Trophoblast cell (in vitro differentiated cells and primary cell): ENCODE results near the gene TSPYL4.

Experiments
- DNase-seq, 2 donors: peaks; one replicate each; pipeline ENCODE4 v3.0.0-alpha.2; 2016
- H2AFZ ChIP-seq: 2 replicates; pipeline ENCODE4 v1.6.1; 2013; ENCODE audit warnings: low read length, moderate library complexity, mild to moderate bottlenecking; ENCODE audit not compliant: insufficient read depth, poor library complexity
- H2AK5ac ChIP-seq: 2 replicates; pipeline ENCODE4 v1.6.1; 2013; ENCODE audit warnings: mild to moderate bottlenecking, low read length
- H2BK120ac ChIP-seq: 2 replicates; pipeline ENCODE4 v1.6.1; 2013; ENCODE audit warnings: low read length, mild to moderate bottlenecking, moderate library complexity; ENCODE audit not compliant: insufficient read depth, poor library complexity
- H2BK12ac ChIP-seq: 2 replicates; pipeline ENCODE4 v1.6.1; 2013; ENCODE audit warnings: mild to moderate bottlenecking, low read length, moderate library complexity
- H2BK5ac ChIP-seq: 2 replicates; pipeline ENCODE4 v1.6.1; 2013; ENCODE audit warnings: low read length, low read depth, moderate library complexity, mild to moderate bottlenecking; ENCODE audit not compliant: poor library complexity
- H3K14ac ChIP-seq: 2 replicates; pipeline ENCODE4 v1.6.1; 2013; ENCODE audit warnings: mild to moderate bottlenecking, low read length
- H3K18ac ChIP-seq: 2 replicates; pipeline ENCODE4 v1.6.1; 2013; ENCODE audit warnings: mild to moderate bottlenecking, low read length
- H3K23ac ChIP-seq: 2 replicates; pipeline ENCODE4 v1.6.1; 2013; ENCODE audit warnings: low read length
- H3K27ac ChIP-seq: 2 replicates; pipeline ENCODE4 v1.5.1; 2013; ENCODE audit warnings: low read depth, mild to moderate bottlenecking, inconsistent platforms, low read length, moderate library complexity
- H3K27me3 ChIP-seq: 2 replicates; pipeline ENCODE4 v1.6.1; 2013; ENCODE audit warnings: inconsistent platforms, mild to moderate bottlenecking, low read length, moderate library complexity; ENCODE audit not compliant: insufficient read depth
- H3K36me3 ChIP-seq, 2 experiments: 1 replicate in 1 of 2; 2 replicates in 1 of 2; pipeline ENCODE4 v1.6.1; 2013; ENCODE audit warnings: low read length in 2 of 2, mild to moderate bottlenecking in 2 of 2, moderate library complexity in 1 of 2; ENCODE audit not compliant: insufficient read depth in 2 of 2, control insufficient read depth in 1 of 2
- H3K4ac ChIP-seq: 2 replicates; pipeline ENCODE4 v1.6.1; 2013; ENCODE audit warnings: low read depth, mild to moderate bottlenecking, low read length, moderate library complexity
- H3K4me1 ChIP-seq, 2 experiments: 1 replicate in 1 of 2; 2 replicates in 1 of 2; pipeline ENCODE4 v1.6.1; 2013; ENCODE audit warnings: low read length in 2 of 2, mild to moderate bottlenecking in 2 of 2, moderate library complexity in 1 of 2; ENCODE audit not compliant: insufficient read depth in 2 of 2, control insufficient read depth in 1 of 2
- H3K4me2 ChIP-seq: 2 replicates; pipeline ENCODE4 v1.6.1; 2013; ENCODE audit warnings: inconsistent platforms, mild to moderate bottlenecking, low read length, moderate library complexity
- H3K4me3 ChIP-seq: 2 replicates; pipeline ENCODE4 v1.5.1; 2013; ENCODE audit warnings: mild to moderate bottlenecking, low read depth, low read length, inconsistent platforms
- H3K79me1 ChIP-seq: one replicate; pipeline ENCODE4 v1.6.1; 2013; ENCODE audit warnings: low read length
- H3K79me2 ChIP-seq: 2 replicates; pipeline ENCODE4 v1.6.1; 2013; ENCODE audit warnings: low read length, mild to moderate bottlenecking; ENCODE audit not compliant: control insufficient read depth, insufficient read depth, poor library complexity
- H3K9ac ChIP-seq: 2 replicates; pipeline ENCODE4 v1.6.1; 2013; ENCODE audit warnings: mild to moderate bottlenecking, low read length
- H3K9me3 ChIP-seq: 2 replicates; pipeline ENCODE4 v1.6.1; 2013; ENCODE audit warnings: low read depth, mild to moderate bottlenecking, control low read depth, inconsistent platforms, low read length; ENCODE audit not compliant: insufficient read depth
- H4K12ac ChIP-seq: 2 replicates; pipeline ENCODE4 v1.6.1; 2013; ENCODE audit warnings: low read depth, mild to moderate bottlenecking, low read length, moderate library complexity
- H4K8ac ChIP-seq: 2 replicates; pipeline ENCODE4 v1.6.1; 2013; ENCODE audit warnings: low read depth, mild to moderate bottlenecking, low read length, moderate library complexity
- H4K91ac ChIP-seq: one replicate; pipeline ENCODE4 v1.6.1; 2013; ENCODE audit warnings: low read depth, mild to moderate bottlenecking, low read length, moderate library complexity
- WGBS: extraction: QIAGEN DNeasy Blood & Tissue Kit; methylation state at CpG from one replicate; pipeline ENCODE4 v1.1.7; 2013; ENCODE audit warnings: missing lambda C conversion rate; ENCODE audit not compliant: insufficient read length, insufficient coverage; ENCODE audit errors: extremely low coverage; 5-methylcytosine and 5-hydroxymethylcytosine counted together

TSPYL4 gene

DNA sequence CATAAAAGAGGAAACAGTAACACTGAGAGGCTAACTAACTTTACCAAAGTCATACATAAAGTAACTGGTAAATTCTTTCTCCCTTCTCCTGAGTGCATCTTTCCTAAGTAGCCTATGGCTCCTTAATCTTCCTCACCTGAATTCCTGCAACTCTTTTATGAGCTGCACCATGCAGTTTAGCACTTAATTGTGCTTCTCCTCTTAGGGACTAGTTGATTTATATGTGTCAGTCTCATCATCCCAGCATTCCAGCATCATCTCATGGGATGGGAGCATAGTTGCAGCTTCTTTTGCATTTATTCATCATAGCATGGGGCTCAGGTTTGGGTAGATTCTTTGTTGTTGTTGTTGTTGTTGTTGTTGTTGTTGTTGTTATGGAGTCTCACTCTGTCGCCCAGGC is 29.3 kb upstream of the TSPYL4 start:
- Histone ChIP-seq H3K27me3 (no peaks in the 10 kb centered on the region), H2BK120ac (no peak overlapping the region), H4K12ac (no peak overlapping the region), H3K36me3 (peaks cover 0 to 3% of the 10 kb centered on the region in 2 experiments), H3K4me3 (no peak overlapping the region), H2BK5ac (no peak overlapping the region), H3K27ac (no peak overlapping the region), H3K79me1 (peaks cover 7% of the 10 kb centered on the region), H3K9ac (no peak overlapping the region), H4K8ac (no peak overlapping the region), H3K23ac (no peak overlapping the region), H2AK5ac (no peak overlapping the region), H2BK12ac (no peak overlapping the region), H2AFZ (no peak overlapping the region), H3K4me1 (peaks cover 7% of the 10 kb centered on the region in 2 experiments), H3K4me2 (no peak overlapping the region), H3K14ac (no peak overlapping the region), H3K79me2 (peaks cover 14% of the 10 kb centered on the region), H4K91ac (no peak overlapping the region), H3K18ac (no peak overlapping the region), H3K4ac (no peak overlapping the region), H3K9me3 (no peaks in the 10 kb centered on the region)
- no peak for DNase-seq
- WGBS, result no CpG with 5 or more reads among the region's 1 CpG

DNA sequence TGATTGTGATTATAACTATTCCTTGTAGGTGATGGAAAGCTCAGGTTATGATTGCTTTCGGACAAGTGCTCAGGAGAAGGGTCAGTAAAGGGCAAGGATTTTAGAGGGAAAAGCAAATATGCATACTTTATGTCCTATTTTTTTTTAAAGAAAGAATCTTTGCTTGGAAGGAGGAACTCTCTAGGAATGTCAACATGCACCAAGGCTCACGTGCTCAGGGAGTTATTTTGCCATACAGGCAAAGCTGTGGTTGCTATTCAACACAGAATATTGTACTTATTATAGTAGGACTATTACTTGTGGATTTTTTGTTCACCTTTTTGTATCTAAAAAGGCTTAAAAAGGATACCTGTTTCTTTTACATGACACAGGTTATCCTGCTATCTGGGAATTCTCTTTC is 28.8 kb upstream of the TSPYL4 start:
- WGBS, result no CpG with 5 or more reads among the region's 2 CpGs
- Histone ChIP-seq H4K12ac (no peak overlapping the region), H3K4ac (no peak overlapping the region), H4K91ac (no peak overlapping the region), H2BK12ac (no peak overlapping the region), H3K9ac (no peak overlapping the region), H2AK5ac (no peak overlapping the region), H2BK120ac (no peak overlapping the region), H3K9me3 (no peaks in the 10 kb centered on the region), H3K79me2 (peaks cover 14% of the 10 kb centered on the region), H3K36me3 (peaks cover 0 to 7% of the 10 kb centered on the region in 2 experiments), H4K8ac (no peak overlapping the region), H3K79me1 (peaks cover 7% of the 10 kb centered on the region), H3K23ac (no peak overlapping the region), H3K14ac (no peak overlapping the region), H3K4me2 (no peak overlapping the region), H3K27ac (no peak overlapping the region), H2BK5ac (no peak overlapping the region), H2AFZ (no peak overlapping the region), H3K4me1 (peaks cover 12% of the 10 kb centered on the region in 2 experiments), H3K18ac (no peak overlapping the region), H3K27me3 (no peaks in the 10 kb centered on the region), H3K4me3 (no peak overlapping the region)
- no peak for DNase-seq

DNA sequence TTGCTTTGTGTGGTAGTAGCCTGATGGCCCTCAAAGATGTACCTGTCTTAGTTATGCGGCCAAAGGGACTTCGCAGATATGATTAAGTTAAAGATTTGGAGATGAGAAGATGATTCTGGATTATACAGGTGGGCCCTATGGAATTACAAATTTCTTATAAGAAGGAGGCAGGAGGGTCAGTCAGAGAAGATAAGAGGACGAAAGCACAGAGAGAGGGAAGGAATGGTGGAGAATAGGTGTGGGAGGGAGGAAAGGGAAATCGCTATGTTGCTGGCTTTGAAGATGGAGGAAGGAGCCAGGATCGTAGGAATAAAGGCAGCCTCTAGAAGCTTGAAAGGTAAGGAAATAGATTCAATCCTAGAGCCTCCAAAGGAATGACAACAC is 27.1 kb upstream of the TSPYL4 start:
- no peak overlapping the region for H4K12ac ChIP-seq
- no peak for DNase-seq
- H2BK5ac ChIP-seq, result no peak overlapping the region
- no peak overlapping the region for H3K23ac ChIP-seq
- H3K27me3 ChIP-seq, result no peaks in the 10 kb centered on the region
- no peak overlapping the region for H3K4me3 ChIP-seq
- H2BK12ac ChIP-seq, result no peak overlapping the region
- H4K91ac ChIP-seq, result no peak overlapping the region
- H3K18ac ChIP-seq, result no peak overlapping the region
- H3K27ac ChIP-seq, result no peak overlapping the region
- WGBS, result 100% methylated on average over 3 of the region's 5 CpGs
- H3K79me2 ChIP-seq, result peaks cover 15% of the 10 kb centered on the region
- H3K9ac ChIP-seq, result no peak overlapping the region
- H3K4me2 ChIP-seq, result no peak overlapping the region
- H3K9me3 ChIP-seq, result no peaks in the 10 kb centered on the region
- H3K14ac ChIP-seq, result no peak overlapping the region
- no peak overlapping the region for H2BK120ac ChIP-seq
- H4K8ac ChIP-seq, result no peak overlapping the region
- H2AK5ac ChIP-seq, result no peak overlapping the region
- peaks cover 12 to 14% of the 10 kb centered on the region in 2 experiments for H3K4me1 ChIP-seq
- peaks cover 7% of the 10 kb centered on the region for H3K79me1 ChIP-seq
- H2AFZ ChIP-seq, result no peak overlapping the region
- peaks cover 0 to 7% of the 10 kb centered on the region in 2 experiments for H3K36me3 ChIP-seq
- H3K4ac ChIP-seq, result no peak overlapping the region

DNA sequence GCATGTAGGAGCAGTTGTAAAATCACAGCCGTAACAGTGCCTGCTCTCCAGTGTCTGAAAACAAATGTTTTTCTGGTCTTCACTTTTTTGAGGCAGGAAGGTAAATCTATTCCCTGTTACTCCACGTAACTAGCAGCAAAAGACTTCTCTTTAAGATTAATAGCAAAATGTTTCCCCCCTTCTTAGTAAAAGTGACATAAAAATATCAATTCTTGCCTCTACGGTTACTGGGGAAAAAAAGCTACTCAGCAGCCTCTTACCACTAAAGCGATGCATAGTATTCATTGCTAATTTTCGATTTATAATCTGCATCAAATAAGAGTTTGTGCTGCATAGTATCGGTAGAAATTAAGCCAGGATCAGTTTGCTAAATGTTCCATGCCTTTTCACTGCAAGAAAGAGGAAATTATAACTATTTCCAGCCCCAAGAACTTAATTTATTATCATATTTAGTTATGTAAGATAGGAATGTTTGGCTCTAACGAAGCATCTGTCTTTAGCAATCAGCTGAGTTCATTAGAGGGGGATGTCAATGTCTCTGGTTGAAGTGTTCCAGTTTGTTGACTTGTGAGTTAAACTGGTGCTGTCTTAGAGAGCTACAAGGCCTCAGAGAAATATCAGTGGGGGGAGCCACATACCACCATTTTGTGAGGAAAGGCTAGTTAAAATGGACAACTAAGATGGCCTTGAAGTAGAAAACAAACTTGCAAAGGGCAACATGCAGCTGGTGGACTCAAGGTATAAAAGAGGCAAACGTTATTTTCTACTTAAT is 26.5 kb upstream of the TSPYL4 start:
- no CpG with 5 or more reads among the region's 8 CpGs for WGBS
- no peak for DNase-seq
- no peak overlapping the region for H3K23ac ChIP-seq

More for the DNA sequence above, 26.5 kb upstream of the TSPYL4 start:
- Histone ChIP-seq H3K4me2 (peak overlapping the region; percentile 75), H3K18ac (no peak overlapping the region), H3K79me1 (peaks cover 7% of the 10 kb centered on the region), H2BK12ac (no peak overlapping the region), H3K9me3 (no peaks in the 10 kb centered on the region), H3K79me2 (peaks cover 15% of the 10 kb centered on the region), H2AK5ac (no peak overlapping the region), H4K12ac (no peak overlapping the region), H2BK5ac (no peak overlapping the region), H4K91ac (no peak overlapping the region), H3K36me3 (peaks cover 0 to 7% of the 10 kb centered on the region in 2 experiments), H3K27ac (peak overlapping the region; percentile 19), H2BK120ac (no peak overlapping the region), H3K4me3 (peak overlapping the region; percentile 68), H3K27me3 (no peaks in the 10 kb centered on the region), H4K8ac (peak overlapping the region; percentile 76), H2AFZ (peak overlapping the region; percentile 56), H3K9ac (peak overlapping the region; percentile 64), H3K14ac (no peak overlapping the region), H3K4me1 (peaks cover 12 to 14% of the 10 kb centered on the region in 2 experiments), H3K4ac (no peak overlapping the region)
